Measurements from ENCODE around the gene PARD3B. TPM values are rescaled to one million over a fixed set of nuclear protein-coding genes. Genes with fewer than 3 reads are reported as not detected.
"Not testable (repeated sequence)": the region's sequence is repeated elsewhere in the genome, so short reads cannot be mapped to it uniquely, and the experiment has no call there.

The PARD3B gene
- total RNA-seq, 2 experiments from 2014 or later: 0.06 to 0.23 TPM

GRCh38 chr2:205460217-205460616 lies 914.9 kb downstream of the PARD3B start:
- ChIA-PET CTCF (no interaction called here), POLR2A (no interaction called here)

- ChIA-PET CTCF (no interaction called here), POLR2A (no interaction called here)
Observed at GRCh38 chr2:205461169-205461568, 915.9 kb downstream of the PARD3B start.

- POLR2A ChIA-PET: no interaction called here
- CTCF ChIA-PET: no interaction called here
Observed at GRCh38 chr2:205461678-205462665, 916.7 kb downstream of the PARD3B start.

GRCh38 chr2:205462681-205463345 lies 917.5 kb downstream of the PARD3B start:
- CTCF ChIA-PET: no interaction called here
- POLR2A ChIA-PET: no interaction called here

GRCh38 chr2:205463466-205464025 lies 918.3 kb downstream of the PARD3B start:
- POLR2A ChIA-PET: no interaction called here
- CTCF ChIA-PET: interaction anchor here (0.7 kb wide), 1 partner anchor 1107 kb away, joined by 5 read pairs; no protein-coding TSS in a partner anchor

GRCh38 chr2:205464681-205465080 lies 919.4 kb downstream of the PARD3B start:
- POLR2A ChIA-PET: no interaction called here
- CTCF ChIA-PET: no interaction called here

GRCh38 chr2:205465791-205466190 lies 920.5 kb downstream of the PARD3B start:
- CTCF ChIA-PET: no interaction called here

GRCh38 chr2:205471776-205472175 lies 926.5 kb downstream of the PARD3B start:
- POLR2A ChIA-PET: no interaction called here
- CTCF ChIA-PET: no interaction called here

More at GRCh38 chr2:205465791-205466190, 920.5 kb downstream of the PARD3B start:
- POLR2A ChIA-PET: no interaction called here

- POLR2A ChIA-PET: no interaction called here
- CTCF ChIA-PET: interaction anchor here (0.6 kb wide), 1 partner anchor 408 kb away, joined by 5 read pairs; no protein-coding TSS in a partner anchor
Observed at GRCh38 chr2:205473791-205474190, 928.5 kb downstream of the PARD3B start.

- ChIA-PET POLR2A (no interaction called here), CTCF (no interaction called here)
Observed at GRCh38 chr2:205474741-205475415, 929.6 kb downstream of the PARD3B start.

- ChIA-PET POLR2A (no interaction called here), CTCF (no interaction called here)
Observed at GRCh38 chr2:205475416-205475768, 930.1 kb downstream of the PARD3B start.

GRCh38 chr2:205477016-205477705 lies 931.9 kb downstream of the PARD3B start:
- POLR2A ChIA-PET: no interaction called here
- CTCF ChIA-PET: no interaction called here

- CTCF ChIA-PET: no interaction called here
- POLR2A ChIA-PET: no interaction called here
Observed at GRCh38 chr2:205481861-205482260, 936.6 kb downstream of the PARD3B start.

- CTCF ChIA-PET: no interaction called here
- POLR2A ChIA-PET: no interaction called here
Observed at GRCh38 chr2:205482399-205483081, 937.3 kb downstream of the PARD3B start.

- ChIA-PET CTCF (no interaction called here), POLR2A (no interaction called here)
Observed at GRCh38 chr2:205483095-205483494, 937.8 kb downstream of the PARD3B start.

GRCh38 chr2:205484215-205484614 lies 938.9 kb downstream of the PARD3B start:
- ChIA-PET CTCF (no interaction called here), POLR2A (no interaction called here)

- CTCF ChIA-PET: no interaction called here
- POLR2A ChIA-PET: no interaction called here
Observed at GRCh38 chr2:205484764-205485163, 939.5 kb downstream of the PARD3B start.

- POLR2A ChIA-PET, CTCF ChIA-PET: not testable (repeated sequence)
Observed at GRCh38 chr2:205493528-205493927, 948.3 kb downstream of the PARD3B start.

- ChIA-PET CTCF (no interaction called here), POLR2A (no interaction called here)
Observed at GRCh38 chr2:205494537-205495235, 949.4 kb downstream of the PARD3B start.
